Measurements from ENCODE around the gene CACNA1E.

The CACNA1E gene

GRCh38 chr1:181803421-181803820 lies 320.1 kb downstream of the CACNA1E start:
- ATAC-seq = no peak
- TF ChIP-seq CREB5 (CRISPR knock-in tag; IDR thresholded peaks at IDR 0.05; ENCODE audit: low read depth) (no peak), PATZ1 (CRISPR knock-in tag; IDR thresholded peaks at IDR 0.05; ENCODE audit: borderline replicate concordance) (no peak), GLIS3 (CRISPR knock-in tag; IDR thresholded peaks at IDR 0.05) (no peak), POU6F1 (CRISPR knock-in tag; IDR thresholded peaks at IDR 0.05; ENCODE audit: borderline replicate concordance, low read depth) (no peak)

DNA sequence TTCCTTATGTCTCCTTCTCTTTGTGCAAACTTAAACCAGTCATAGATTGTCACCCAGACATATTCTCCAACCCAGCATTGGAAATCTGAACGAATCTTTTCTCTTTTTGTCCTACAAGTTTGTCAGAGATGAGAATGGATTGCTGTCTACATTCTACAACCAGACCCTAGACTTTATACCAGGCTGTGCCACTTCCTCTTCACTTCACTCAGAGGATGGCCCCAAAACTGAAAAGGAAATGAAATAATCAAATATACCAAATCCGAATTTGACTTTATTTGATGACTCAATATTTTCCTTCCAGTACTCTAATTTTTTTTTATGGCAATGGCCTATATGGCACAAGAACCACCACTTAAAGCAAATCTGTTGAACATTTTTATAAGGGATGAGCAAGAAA lies 321.7 kb downstream of the CACNA1E start:
- TF ChIP-seq CSDC2 (CRISPR knock-in tag; IDR thresholded peaks at IDR 0.05) (no peak), ZNF8 (CRISPR knock-in tag; IDR thresholded peaks at IDR 0.05) (no peak), CREB5 (CRISPR knock-in tag; IDR thresholded peaks at IDR 0.05; ENCODE audit: low read depth) (no peak), ZNF70 (CRISPR knock-in tag; IDR thresholded peaks at IDR 0.05) (no peak), ESRRG (CRISPR knock-in tag; IDR thresholded peaks at IDR 0.05) (no peak), TOX (CRISPR knock-in tag; IDR thresholded peaks at IDR 0.05; ENCODE audit: borderline replicate concordance) (no peak), OSR1 (CRISPR knock-in tag; IDR thresholded peaks at IDR 0.05) (no peak), PATZ1 (CRISPR knock-in tag; IDR thresholded peaks at IDR 0.05; ENCODE audit: borderline replicate concordance) (no peak), POU6F1 (CRISPR knock-in tag; IDR thresholded peaks at IDR 0.05; ENCODE audit: borderline replicate concordance, low read depth) (no peak), ZNF565 (CRISPR knock-in tag; conservative IDR thresholded peaks at IDR 0.05; ENCODE audit: low read depth) (no peak), RARB (CRISPR knock-in tag; IDR thresholded peaks at IDR 0.05) (no peak), SNAI2 (CRISPR knock-in tag; IDR thresholded peaks at IDR 0.05) (no peak), ZFP30 (CRISPR knock-in tag; IDR thresholded peaks at IDR 0.05) (no peak), BACH2 (CRISPR knock-in tag; IDR thresholded peaks at IDR 0.05; ENCODE audit: borderline replicate concordance) (no peak), PPARA (CRISPR knock-in tag; IDR thresholded peaks at IDR 0.05; ENCODE audit: borderline replicate concordance) (no peak), GLIS3 (CRISPR knock-in tag; IDR thresholded peaks at IDR 0.05) (no peak), ISL1 (CRISPR knock-in tag; IDR thresholded peaks at IDR 0.05) (no peak)
- TF ChIP-seq, protein P1, sequence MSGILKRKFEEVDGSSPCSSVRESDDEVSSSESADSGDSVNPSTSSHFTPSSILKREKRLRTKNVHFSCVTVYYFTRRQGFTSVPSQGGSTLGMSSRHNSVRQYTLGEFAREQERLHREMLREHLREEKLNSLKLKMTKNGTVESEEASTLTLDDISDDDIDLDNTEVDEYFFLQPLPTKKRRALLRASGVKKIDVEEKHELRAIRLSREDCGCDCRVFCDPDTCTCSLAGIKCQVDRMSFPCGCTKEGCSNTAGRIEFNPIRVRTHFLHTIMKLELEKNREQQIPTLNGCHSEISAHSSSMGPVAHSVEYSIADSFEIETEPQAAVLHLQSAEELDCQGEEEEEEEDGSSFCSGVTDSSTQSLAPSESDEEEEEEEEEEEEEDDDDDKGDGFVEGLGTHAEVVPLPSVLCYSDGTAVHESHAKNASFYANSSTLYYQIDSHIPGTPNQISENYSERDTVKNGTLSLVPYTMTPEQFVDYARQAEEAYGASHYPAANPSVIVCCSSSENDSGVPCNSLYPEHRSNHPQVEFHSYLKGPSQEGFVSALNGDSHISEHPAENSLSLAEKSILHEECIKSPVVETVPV (CRISPR knock-in tag; IDR thresholded peaks at IDR 0.05) = no peak
- no peak for ATAC-seq

DNA sequence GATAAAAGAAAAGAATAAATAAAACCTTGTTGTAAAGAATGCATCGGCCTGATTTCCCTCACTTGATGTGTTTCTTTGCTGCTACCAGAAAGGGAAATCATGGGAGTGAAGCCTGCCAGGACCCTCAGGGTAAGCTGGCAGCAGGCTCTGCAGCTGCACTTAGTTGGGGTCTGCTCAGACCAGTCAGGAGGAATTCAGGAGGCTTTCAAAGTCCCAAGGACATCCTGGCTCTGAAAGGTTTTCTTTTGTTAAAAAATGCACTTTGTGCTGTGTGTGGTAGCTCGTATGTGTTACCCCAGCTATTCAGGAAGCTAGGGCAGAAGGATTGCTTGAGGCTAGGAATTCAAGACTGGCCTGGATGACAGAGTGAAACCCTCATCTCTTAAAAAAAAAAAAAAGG lies 323.4 kb downstream of the CACNA1E start:
- TF ChIP-seq, protein P2, sequence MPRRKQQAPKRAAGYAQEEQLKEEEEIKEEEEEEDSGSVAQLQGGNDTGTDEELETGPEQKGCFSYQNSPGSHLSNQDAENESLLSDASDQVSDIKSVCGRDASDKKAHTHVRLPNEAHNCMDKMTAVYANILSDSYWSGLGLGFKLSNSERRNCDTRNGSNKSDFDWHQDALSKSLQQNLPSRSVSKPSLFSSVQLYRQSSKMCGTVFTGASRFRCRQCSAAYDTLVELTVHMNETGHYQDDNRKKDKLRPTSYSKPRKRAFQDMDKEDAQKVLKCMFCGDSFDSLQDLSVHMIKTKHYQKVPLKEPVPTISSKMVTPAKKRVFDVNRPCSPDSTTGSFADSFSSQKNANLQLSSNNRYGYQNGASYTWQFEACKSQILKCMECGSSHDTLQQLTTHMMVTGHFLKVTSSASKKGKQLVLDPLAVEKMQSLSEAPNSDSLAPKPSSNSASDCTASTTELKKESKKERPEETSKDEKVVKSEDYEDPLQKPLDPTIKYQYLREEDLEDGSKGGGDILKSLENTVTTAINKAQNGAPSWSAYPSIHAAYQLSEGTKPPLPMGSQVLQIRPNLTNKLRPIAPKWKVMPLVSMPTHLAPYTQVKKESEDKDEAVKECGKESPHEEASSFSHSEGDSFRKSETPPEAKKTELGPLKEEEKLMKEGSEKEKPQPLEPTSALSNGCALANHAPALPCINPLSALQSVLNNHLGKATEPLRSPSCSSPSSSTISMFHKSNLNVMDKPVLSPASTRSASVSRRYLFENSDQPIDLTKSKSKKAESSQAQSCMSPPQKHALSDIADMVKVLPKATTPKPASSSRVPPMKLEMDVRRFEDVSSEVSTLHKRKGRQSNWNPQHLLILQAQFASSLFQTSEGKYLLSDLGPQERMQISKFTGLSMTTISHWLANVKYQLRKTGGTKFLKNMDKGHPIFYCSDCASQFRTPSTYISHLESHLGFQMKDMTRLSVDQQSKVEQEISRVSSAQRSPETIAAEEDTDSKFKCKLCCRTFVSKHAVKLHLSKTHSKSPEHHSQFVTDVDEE (CRISPR knock-in tag; IDR thresholded peaks at IDR 0.05) = no peak
- no peak for ATAC-seq

Data from SK-N-SH treated with all-trans-retinoic acid at 6 μM for 48 hours (cell line).